SK-N-SH (cell line): Measurements from ENCODE around the gene NAA40. TPM values are rescaled to one million over a fixed set of nuclear protein-coding genes. Genes with fewer than 3 reads are reported as not detected.

Source experiments
- CTCF ChIA-PET: fragments of 300-600, 350-600 bp; formaldehyde crosslinking; extraction: SDS; loops from one replicate; lab custom pipeline; 2021; lab: Yijun Ruan, JAX
- POLR2A ChIA-PET: fragments of 350-600 bp; sonication (Branson Sonifier 250); formaldehyde crosslinking; extraction: SDS; loops from one replicate; lab custom pipeline; 2020; ENCODE audit warnings: antibody characterized with exemption, inconsistent platforms; lab: Yijun Ruan, JAX
- DNase-seq: peaks from one replicate; pipeline ENCODE4 v3.0.0; 2012
- H2AFZ ChIP-seq: fragments of 200-600 bp; sonication (generic); 2 replicates; pipeline ENCODE4 v1.8.1; 2016; ENCODE audit warnings: antibody characterized with exemption, mild to moderate bottlenecking, low read depth
- H3F3A ChIP-seq: fragments of 200-600 bp; sonication (generic); replicated peaks from 2 replicates; pipeline ENCODE3; 2016; ENCODE audit warnings: antibody characterized with exemption, mild to moderate bottlenecking; ENCODE audit not compliant: insufficient read depth
- H3K27ac ChIP-seq, 2 experiments: fragments of 200-500 bp in 1 of 2; fragments of 200-600 bp in 1 of 2; sonication (Bioruptor generic) in 1 of 2; sonication (generic), shearing (Covaris generic) in 1 of 2; 2 replicates each; pipeline versions ENCODE4 v1.5.1 to v1.6.1; 2014 to 2016; ENCODE audit warnings: low read depth in 2 of 2, inconsistent platforms in 1 of 2, low read length in 1 of 2, mild to moderate bottlenecking in 1 of 2, mixed read lengths in 1 of 2
- H3K27me3 ChIP-seq: fragments of 200-600 bp; sonication (generic), shearing (Covaris generic); 2 replicates; pipeline ENCODE4 v1.6.1; 2016; ENCODE audit warnings: mixed run types; ENCODE audit not compliant: insufficient read depth
- H3K36me3 ChIP-seq, 2 experiments: fragments of 200-500 bp in 1 of 2; fragments of 200-600 bp in 1 of 2; sonication (Bioruptor generic) in 1 of 2; sonication (generic) in 1 of 2; replicated peaks in 1 of 2; 2 replicates each; pipeline versions ENCODE3 to v1.5.1; 2014 to 2016; ENCODE audit warnings: low read length in 1 of 2, mild to moderate bottlenecking in 1 of 2; ENCODE audit not compliant: insufficient read depth in 2 of 2, control insufficient read depth in 1 of 2
- H3K4me1 ChIP-seq, 2 experiments: fragments of 200-500 bp in 1 of 2; fragments of 200-600 bp in 1 of 2; sonication (Bioruptor generic) in 1 of 2; sonication (generic), shearing (Covaris generic) in 1 of 2; 2 replicates each; pipeline versions ENCODE4 v1.5.1 to v1.6.1; 2014 to 2016; ENCODE audit warnings: low read depth in 1 of 2, low read length in 1 of 2, mixed run types in 1 of 2; ENCODE audit not compliant: insufficient read depth in 2 of 2, control insufficient read depth in 1 of 2
- H3K4me2 ChIP-seq: fragments of 200-600 bp; sonication (generic), shearing (Covaris generic); 2 replicates; pipeline ENCODE4 v1.6.1; 2017; ENCODE audit warnings: mixed run types
- H3K4me3 ChIP-seq, 2 experiments: fragments of 200-500 bp in 1 of 2; fragments of 200-600 bp in 1 of 2; sonication (Bioruptor generic) in 1 of 2; sonication (generic), shearing (Covaris generic) in 1 of 2; 2 replicates each; pipeline versions ENCODE4 v1.5.1 to v1.8.1; 2014 to 2016; ENCODE audit warnings: low read depth in 2 of 2, inconsistent platforms in 1 of 2, low read length in 1 of 2, mild to moderate bottlenecking in 1 of 2, mixed read lengths in 1 of 2, moderate library complexity in 1 of 2
- H3K79me2 ChIP-seq: fragments of 200-600 bp; sonication (generic); 2 replicates; pipeline ENCODE4 v1.8.1; 2017; ENCODE audit warnings: mild to moderate bottlenecking; ENCODE audit not compliant: insufficient read depth
- H3K9ac ChIP-seq: fragments of 200-600 bp; sonication (generic); 2 replicates; pipeline ENCODE4 v1.6.1; 2017; ENCODE audit warnings: mixed run types
- H3K9me2 ChIP-seq: fragments of 200-600 bp; sonication (generic); 2 replicates; pipeline ENCODE4 v1.6.1; 2017; ENCODE audit warnings: mixed run types
- H3K9me3 ChIP-seq: fragments of 200-600 bp; sonication (generic); 2 replicates; pipeline ENCODE4 v1.6.1; 2017; ENCODE audit warnings: mixed run types, mild to moderate bottlenecking, moderate library complexity
- H4K20me1 ChIP-seq: fragments of 200-600 bp; sonication (generic); 2 replicates; pipeline ENCODE4 v1.6.1; 2017; ENCODE audit warnings: mild to moderate bottlenecking, mixed run types; ENCODE audit not compliant: insufficient read depth
- ELF1 ChIP-seq: IDR thresholded peaks from 2 replicates; pipeline ENCODE4 v1.4.0; 2012
- IRF3 ChIP-seq: fragments of 150-350 bp; IDR thresholded peaks from 2 replicates; pipeline ENCODE4 v1.6.1; 2016; ENCODE audit warnings: mild to moderate bottlenecking, low read depth, low read length
- MXI1 ChIP-seq: IDR thresholded peaks from 2 replicates; pipeline ENCODE4 v1.6.1; 2012; ENCODE audit warnings: mild to moderate bottlenecking, low read depth, low read length, improper control_type of control experiment
- NFIC ChIP-seq: IDR thresholded peaks from 2 replicates; pipeline ENCODE4 v1.4.0; 2012; ENCODE audit warnings: borderline replicate concordance
- NRF1 ChIP-seq: IDR thresholded peaks from 2 replicates; pipeline ENCODE4 v1.6.1; 2012; ENCODE audit warnings: low read depth, mild to moderate bottlenecking, low read length
- POLR2AphosphoS5 ChIP-seq: IDR thresholded peaks from 2 replicates; pipeline ENCODE4 v1.6.1; 2012; ENCODE audit warnings: low read depth, low read length
- SIN3A ChIP-seq: IDR thresholded peaks from 2 replicates; pipeline ENCODE4 v1.6.1; 2012; ENCODE audit warnings: low read depth, mild to moderate bottlenecking, low read length, moderate library complexity, borderline replicate concordance
- SMC3 ChIP-seq: IDR thresholded peaks from 2 replicates; pipeline ENCODE4 v1.6.1; 2012; ENCODE audit warnings: low read depth, low read length, improper control_type of control experiment
- WGBS: methylation state at CpG from one replicate; pipeline ENCODE4 v1.1.6; 2017; ENCODE audit warnings: low lambda C conversion rate; 5-methylcytosine and 5-hydroxymethylcytosine counted together
- polyA plus RNA-seq, 3 experiments: library from polyadenylated mRNA; depleted of rRNA; stranded (reverse); fragments of >200 nt; gene quantifications; 2 replicates each; pipeline ENCODE4 v1.2.3, GENCODE V29; 2012
- TF ChIP-seq, protein P1 (sequence below): IDR thresholded peaks from 2 replicates; pipeline ENCODE4 v1.4.0; 2012; ENCODE audit warnings: low read depth, borderline replicate concordance
- TF ChIP-seq, protein P2 (sequence below): IDR thresholded peaks from 2 replicates; pipeline ENCODE4 v1.4.0; 2012; ENCODE audit warnings: low read depth
- TF ChIP-seq, protein P3 (sequence below): IDR thresholded peaks from 2 replicates; pipeline ENCODE4 v1.6.1; 2012; ENCODE audit warnings: mild to moderate bottlenecking, low read depth, low read length, moderate library complexity
- TF ChIP-seq, protein P4 (sequence below): fragments of 150-350 bp; IDR thresholded peaks from 2 replicates; pipeline ENCODE4 v1.6.1; 2017; ENCODE audit warnings: antibody characterized with exemption, low read length, low read depth, borderline replicate concordance

NAA40 gene
- polyA plus RNA-seq (2012; rRNA removed), result 33.0 and 36.3 TPM in 2 replicates
- 21.4 and 26.3 TPM in 2 replicates for polyA plus RNA-seq (2012; cell fraction: cytosol; rRNA removed)
- 137 and 147 TPM in 2 replicates for polyA plus RNA-seq (2012; cell fraction: nucleus; rRNA removed)

GRCh38 chr11:63938479-63939396, at the start of gene NAA40:
Gene NAA40, plus strand, starts transcription at chr11:63939002. Its CDS starts 95 bp downstream, at chr11:63939097.
- no peaks in the 10 kb centered on the region for H3K27me3 ChIP-seq
- peak within 1 kb of the TSS; percentile 67 to 82 for H3K27ac ChIP-seq
- 0 out of 2 replicates have a peak, but pooled peaks cover 9% of the 10 kb centered on the region for H4K20me1 ChIP-seq
- POLR2A ChIA-PET, result interaction anchor here (0.5 to 1.1 kb wide), 2 partner anchors 21 to 370 kb away, joined by 5 to 7 read pairs; partner anchors contain the start of gene RCOR2
- peak within 1 kb of the TSS; percentile 79 for H3K9ac ChIP-seq
- peak within 1 kb of the TSS; percentile 99 for H3K4me2 ChIP-seq
- H3F3A ChIP-seq, result no peaks in the 10 kb centered on the region
- WGBS, result 0% methylated on average over 27 of the region's 92 CpGs
- peaks cover 48% of the 10 kb centered on the region for H3K79me2 ChIP-seq
- H3K36me3 ChIP-seq, result peaks cover 0 to 2% of the 10 kb centered on the region in 2 experiments
- H3K4me1 ChIP-seq, result peaks cover 12% of the 10 kb centered on the region in 2 experiments; a peak in 2 of 4 replicates
- H2AFZ ChIP-seq, result peak within 1 kb of the TSS; percentile 99
- TF ChIP-seq SIN3A, result peak; percentile 92
- TF ChIP-seq, protein P1, sequence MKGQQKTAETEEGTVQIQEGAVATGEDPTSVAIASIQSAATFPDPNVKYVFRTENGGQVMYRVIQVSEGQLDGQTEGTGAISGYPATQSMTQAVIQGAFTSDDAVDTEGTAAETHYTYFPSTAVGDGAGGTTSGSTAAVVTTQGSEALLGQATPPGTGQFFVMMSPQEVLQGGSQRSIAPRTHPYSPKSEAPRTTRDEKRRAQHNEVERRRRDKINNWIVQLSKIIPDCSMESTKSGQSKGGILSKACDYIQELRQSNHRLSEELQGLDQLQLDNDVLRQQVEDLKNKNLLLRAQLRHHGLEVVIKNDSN, result peak; percentile 86
- TF ChIP-seq, protein P2, sequence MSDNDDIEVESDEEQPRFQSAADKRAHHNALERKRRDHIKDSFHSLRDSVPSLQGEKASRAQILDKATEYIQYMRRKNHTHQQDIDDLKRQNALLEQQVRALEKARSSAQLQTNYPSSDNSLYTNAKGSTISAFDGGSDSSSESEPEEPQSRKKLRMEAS, result peak; percentile 56; the same call in 1 of the 2 replicates
- TF ChIP-seq NRF1, result peak; percentile 74
- no peak; the same call in 1 of the 2 replicates for TF ChIP-seq ELF1
- TF ChIP-seq POLR2AphosphoS5, result peak; percentile 48; the same call in 1 of the 2 replicates
- TF ChIP-seq IRF3, result no peak
- 0 out of 2 replicates have a peak, but pooled peaks have one; percentile 27 for TF ChIP-seq NFIC
- peak; percentile 86 for TF ChIP-seq MXI1
- TF ChIP-seq, protein P3, sequence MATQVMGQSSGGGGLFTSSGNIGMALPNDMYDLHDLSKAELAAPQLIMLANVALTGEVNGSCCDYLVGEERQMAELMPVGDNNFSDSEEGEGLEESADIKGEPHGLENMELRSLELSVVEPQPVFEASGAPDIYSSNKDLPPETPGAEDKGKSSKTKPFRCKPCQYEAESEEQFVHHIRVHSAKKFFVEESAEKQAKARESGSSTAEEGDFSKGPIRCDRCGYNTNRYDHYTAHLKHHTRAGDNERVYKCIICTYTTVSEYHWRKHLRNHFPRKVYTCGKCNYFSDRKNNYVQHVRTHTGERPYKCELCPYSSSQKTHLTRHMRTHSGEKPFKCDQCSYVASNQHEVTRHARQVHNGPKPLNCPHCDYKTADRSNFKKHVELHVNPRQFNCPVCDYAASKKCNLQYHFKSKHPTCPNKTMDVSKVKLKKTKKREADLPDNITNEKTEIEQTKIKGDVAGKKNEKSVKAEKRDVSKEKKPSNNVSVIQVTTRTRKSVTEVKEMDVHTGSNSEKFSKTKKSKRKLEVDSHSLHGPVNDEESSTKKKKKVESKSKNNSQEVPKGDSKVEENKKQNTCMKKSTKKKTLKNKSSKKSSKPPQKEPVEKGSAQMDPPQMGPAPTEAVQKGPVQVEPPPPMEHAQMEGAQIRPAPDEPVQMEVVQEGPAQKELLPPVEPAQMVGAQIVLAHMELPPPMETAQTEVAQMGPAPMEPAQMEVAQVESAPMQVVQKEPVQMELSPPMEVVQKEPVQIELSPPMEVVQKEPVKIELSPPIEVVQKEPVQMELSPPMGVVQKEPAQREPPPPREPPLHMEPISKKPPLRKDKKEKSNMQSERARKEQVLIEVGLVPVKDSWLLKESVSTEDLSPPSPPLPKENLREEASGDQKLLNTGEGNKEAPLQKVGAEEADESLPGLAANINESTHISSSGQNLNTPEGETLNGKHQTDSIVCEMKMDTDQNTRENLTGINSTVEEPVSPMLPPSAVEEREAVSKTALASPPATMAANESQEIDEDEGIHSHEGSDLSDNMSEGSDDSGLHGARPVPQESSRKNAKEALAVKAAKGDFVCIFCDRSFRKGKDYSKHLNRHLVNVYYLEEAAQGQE, result peak; percentile 50; the same call in 1 of the 2 replicates
- TF ChIP-seq, protein P4, sequence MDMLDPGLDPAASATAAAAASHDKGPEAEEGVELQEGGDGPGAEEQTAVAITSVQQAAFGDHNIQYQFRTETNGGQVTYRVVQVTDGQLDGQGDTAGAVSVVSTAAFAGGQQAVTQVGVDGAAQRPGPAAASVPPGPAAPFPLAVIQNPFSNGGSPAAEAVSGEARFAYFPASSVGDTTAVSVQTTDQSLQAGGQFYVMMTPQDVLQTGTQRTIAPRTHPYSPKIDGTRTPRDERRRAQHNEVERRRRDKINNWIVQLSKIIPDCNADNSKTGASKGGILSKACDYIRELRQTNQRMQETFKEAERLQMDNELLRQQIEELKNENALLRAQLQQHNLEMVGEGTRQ, result peak; percentile 43; the same call in 1 of the 2 replicates
- TF ChIP-seq SMC3, result no peak
- TF ChIP-seq, all 33 proteins: peak for 9
- Histone ChIP-seq H3K4me3 (peak within 1 kb of the TSS; percentile 69 to 79), H3K9me2 (no peaks in the 10 kb centered on the region), H3K9me3 (no peaks in the 10 kb centered on the region)
- CTCF ChIA-PET, result interaction anchor here (0.9 to 2.9 kb wide), 6 partner anchors 19 to 171 kb away, joined by 3 to 14 read pairs (median 4); partner anchors contain the start of genes RCOR2 and ZFTA
- peak; percentile 99 for DNase-seq
